Measurements from ENCODE around the gene RNF220.
"Not testable (repeated sequence)": the region's sequence is repeated elsewhere in the genome, so short reads cannot be mapped to it uniquely, and the experiment has no call there.

RNF220 gene

GRCh38 chr1:44699375-44699774, 294.3 kb downstream of the RNF220 start:
- not testable (repeated sequence) for H3K4me1 ChIP-seq (ENCODE audit: control insufficient read depth in 1 of 2, insufficient read depth in 2 of 2, low read length in 2 of 2); H3K36me3 ChIP-seq (ENCODE audit: control insufficient read depth in 1 of 2, insufficient read depth in 2 of 2, low read length in 2 of 2); H3K27me3 ChIP-seq (ENCODE audit: control insufficient read depth in 1 of 2, insufficient read depth in 2 of 2, low read length in 2 of 2); H3K9me3 ChIP-seq (ENCODE audit: control insufficient read depth in 1 of 2, low read length in 2 of 2); H3K27ac ChIP-seq (ENCODE audit: low read depth, low read length); H3K9ac ChIP-seq (ENCODE audit: low read depth in 1 of 2, low read length in 2 of 2); H3K4me3 ChIP-seq (ENCODE audit: low read depth in 1 of 2, low read length in 2 of 2)

- Histone ChIP-seq H3K4me3 (ENCODE audit: low read depth in 1 of 2, low read length in 2 of 2) (no peak overlapping the region), H3K27me3 (ENCODE audit: control insufficient read depth in 1 of 2, insufficient read depth in 2 of 2, low read length in 2 of 2) (no peaks in the 10 kb centered on the region), H3K27ac (ENCODE audit: low read depth, low read length) (no peak overlapping the region), H3K4me1 (ENCODE audit: control insufficient read depth in 1 of 2, insufficient read depth in 2 of 2, low read length in 2 of 2) (peaks cover 0 to 6% of the 10 kb centered on the region in 2 donors), H3K36me3 (ENCODE audit: control insufficient read depth in 1 of 2, insufficient read depth in 2 of 2, low read length in 2 of 2) (no peaks in the 10 kb centered on the region), H3K9ac (ENCODE audit: low read depth in 1 of 2, low read length in 2 of 2) (no peak overlapping the region), H3K9me3 (ENCODE audit: control insufficient read depth in 1 of 2, low read length in 2 of 2) (no peaks in the 10 kb centered on the region)
These were observed 295.5 kb downstream of the RNF220 start for GRCh38 chr1:44700573-44700972.

GRCh38 chr1:44701141-44701573, 296.1 kb downstream of the RNF220 start:
- H3K36me3 ChIP-seq (ENCODE audit: control insufficient read depth in 1 of 2, insufficient read depth in 2 of 2, low read length in 2 of 2): no peaks in the 10 kb centered on the region
- no peak overlapping the region for H3K4me3 ChIP-seq (ENCODE audit: low read depth in 1 of 2, low read length in 2 of 2)
- no peak overlapping the region for H3K9ac ChIP-seq (ENCODE audit: low read depth in 1 of 2, low read length in 2 of 2)
- no peaks in the 10 kb centered on the region for H3K9me3 ChIP-seq (ENCODE audit: control insufficient read depth in 1 of 2, low read length in 2 of 2)
- H3K27me3 ChIP-seq (ENCODE audit: control insufficient read depth in 1 of 2, insufficient read depth in 2 of 2, low read length in 2 of 2): no peaks in the 10 kb centered on the region
- peaks cover 0 to 6% of the 10 kb centered on the region in 2 donors for H3K4me1 ChIP-seq (ENCODE audit: control insufficient read depth in 1 of 2, insufficient read depth in 2 of 2, low read length in 2 of 2)
- H3K27ac ChIP-seq (ENCODE audit: low read depth, low read length): no peak overlapping the region

All from duodenal mucosa (tissue), 2 donors.